ENCODE data around the gene ZBTB42. TPM values are rescaled to one million over a fixed set of nuclear protein-coding genes. Genes with fewer than 3 reads are reported as not detected.

ZBTB42 gene
- total RNA-seq, 1 experiment from 2014 or later: 6.1 TPM

DNA sequence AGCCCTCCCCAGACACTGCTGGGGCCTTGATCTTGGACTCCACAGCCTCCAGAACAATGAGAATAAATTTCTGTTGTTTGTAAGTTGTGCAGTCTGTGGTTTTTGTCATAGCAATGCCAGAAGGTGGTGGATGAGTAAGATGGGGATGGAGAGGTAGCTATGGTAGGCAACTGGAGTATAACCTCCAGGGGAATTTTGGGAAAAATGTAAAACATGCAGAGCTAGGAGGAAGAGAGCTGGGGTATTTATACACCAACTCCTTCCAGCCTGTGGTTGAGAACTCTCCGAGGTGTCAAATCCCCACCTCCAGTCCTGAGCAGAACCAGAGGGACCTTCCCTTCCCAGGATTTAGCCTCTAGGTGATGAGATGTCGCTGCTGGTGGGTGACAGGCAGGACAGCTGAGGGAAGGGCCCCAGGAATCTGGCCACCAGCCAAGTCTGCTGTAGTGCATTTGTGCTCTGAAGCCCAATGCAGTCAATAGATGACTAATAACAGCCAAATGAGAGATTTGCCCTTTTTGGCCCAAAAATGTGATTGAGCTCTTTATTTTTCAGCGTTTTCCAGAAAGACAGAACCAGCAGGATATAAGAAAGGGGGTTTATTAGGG is 45.0 kb downstream of the ZBTB42 start:
- H3K4me1 ChIP-seq (ENCODE audit: insufficient read depth, low read length): no peaks in the 10 kb centered on the region
- H4K5ac ChIP-seq (ENCODE audit: insufficient read length, low read depth, low read length): no peak overlapping the region
- no peak overlapping the region for H2BK15ac ChIP-seq (ENCODE audit: low read depth, low read length)
- H4K20me1 ChIP-seq (ENCODE audit: control insufficient read depth, insufficient read depth, insufficient read length): no peaks in the 10 kb centered on the region
- H3K79me1 ChIP-seq (ENCODE audit: insufficient read depth, low read depth, low read length, poor library complexity, severe bottlenecking): no peaks in the 10 kb centered on the region
- H3T11ph ChIP-seq (ENCODE audit: low read length): no peak overlapping the region
- no peaks in the 10 kb centered on the region for H3K9me3 ChIP-seq (ENCODE audit: control insufficient read depth, low read depth, low read length)
- H2BK20ac ChIP-seq (ENCODE audit: low read depth, low read length, poor library complexity, severe bottlenecking): no peak overlapping the region
- no peak overlapping the region for H3K4me3 Mint-ChIP-seq
- DNase-seq: no peak
- WGBS (ENCODE audit: extremely low coverage, insufficient read length, low lambda C conversion rate): no CpG with 5 or more reads among the region's 3 CpGs
- no peak overlapping the region for H2BK120ac ChIP-seq (ENCODE audit: low read depth, low read length, poor library complexity, severe bottlenecking)
- no peak overlapping the region for H3K23ac ChIP-seq (ENCODE audit: insufficient read length, low read depth, low read length)
- H3K23me2 ChIP-seq (ENCODE audit: insufficient read length, low read depth, low read length, poor library complexity, severe bottlenecking): peaks cover 14% of the 10 kb centered on the region
- no peak overlapping the region for H3K18ac ChIP-seq (ENCODE audit: insufficient read length, low read depth, low read length)
- H4K8ac ChIP-seq (replicated peaks; ENCODE audit: insufficient read length, low read depth, low read length): no peak overlapping the region
- no peak overlapping the region for H3K27ac ChIP-seq (ENCODE audit: insufficient read length, low read depth, low read length)
- H3K36me3 Mint-ChIP-seq (ENCODE audit: insufficient read depth in 1 of 3, low read depth in 3 of 3): no peaks in the 10 kb centered on the region
- no peak overlapping the region for H3K4ac ChIP-seq (ENCODE audit: low read depth, low read length)
- no peak overlapping the region for H2BK12ac ChIP-seq (ENCODE audit: insufficient read length, low read depth, low read length)
- H3K4me1 Mint-ChIP-seq: peaks cover 13 to 16% of the 10 kb centered on the region in 2 experiments
- no peak overlapping the region for H2AFZ ChIP-seq (ENCODE audit: low read length)
- H2BK5ac ChIP-seq (ENCODE audit: insufficient read length, low read length): no peak overlapping the region
- H2AK5ac ChIP-seq (ENCODE audit: insufficient read length, low read length): no peak overlapping the region
- no peak overlapping the region for H3K14ac ChIP-seq (ENCODE audit: insufficient read depth, low read length)
- no peaks in the 10 kb centered on the region for H3K27me3 ChIP-seq (ENCODE audit: insufficient read depth, low read length)
- H4K91ac ChIP-seq (ENCODE audit: insufficient read length, low read depth, low read length): no peak overlapping the region
- H3K4me2 ChIP-seq (ENCODE audit: insufficient read depth, insufficient read length, low read length): no peak overlapping the region
- H3K56ac ChIP-seq (ENCODE audit: insufficient read length, low read depth, low read length): no peak overlapping the region
- TF ChIP-seq, protein P1, sequence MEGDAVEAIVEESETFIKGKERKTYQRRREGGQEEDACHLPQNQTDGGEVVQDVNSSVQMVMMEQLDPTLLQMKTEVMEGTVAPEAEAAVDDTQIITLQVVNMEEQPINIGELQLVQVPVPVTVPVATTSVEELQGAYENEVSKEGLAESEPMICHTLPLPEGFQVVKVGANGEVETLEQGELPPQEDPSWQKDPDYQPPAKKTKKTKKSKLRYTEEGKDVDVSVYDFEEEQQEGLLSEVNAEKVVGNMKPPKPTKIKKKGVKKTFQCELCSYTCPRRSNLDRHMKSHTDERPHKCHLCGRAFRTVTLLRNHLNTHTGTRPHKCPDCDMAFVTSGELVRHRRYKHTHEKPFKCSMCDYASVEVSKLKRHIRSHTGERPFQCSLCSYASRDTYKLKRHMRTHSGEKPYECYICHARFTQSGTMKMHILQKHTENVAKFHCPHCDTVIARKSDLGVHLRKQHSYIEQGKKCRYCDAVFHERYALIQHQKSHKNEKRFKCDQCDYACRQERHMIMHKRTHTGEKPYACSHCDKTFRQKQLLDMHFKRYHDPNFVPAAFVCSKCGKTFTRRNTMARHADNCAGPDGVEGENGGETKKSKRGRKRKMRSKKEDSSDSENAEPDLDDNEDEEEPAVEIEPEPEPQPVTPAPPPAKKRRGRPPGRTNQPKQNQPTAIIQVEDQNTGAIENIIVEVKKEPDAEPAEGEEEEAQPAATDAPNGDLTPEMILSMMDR (conservative IDR thresholded peaks at IDR 0.05): no peak
- no peaks in the 10 kb centered on the region for H3K9me3 Mint-ChIP-seq
- no peak overlapping the region for H3K27ac Mint-ChIP-seq
- H3K79me2 ChIP-seq (ENCODE audit: insufficient read depth, low read length): no peaks in the 10 kb centered on the region
- H3K27me3 Mint-ChIP-seq (ENCODE audit: low read depth): peaks cover 81% of the 10 kb centered on the region
- H3K9ac ChIP-seq (ENCODE audit: extremely low read depth, insufficient read length, low read length): no peak overlapping the region
